22Rv1 (cell line): ENCODE results near the gene RCCD1.
A peak's percentile ranks its signal among the peaks of the same experiment; 100 is the strongest.

ENCODE experiments used
- H3K27ac ChIP-seq: fragments of 450-650 bp; 2 replicates; pipeline ENCODE4 v1.5.1; 2017
- ZFX ChIP-seq: fragments of 450-650 bp; IDR thresholded peaks from 2 replicates; pipeline ENCODE4 v1.6.1; 2017; ENCODE audit warnings: antibody characterized with exemption, borderline replicate concordance
- TF ChIP-seq, protein P1 (sequence below): fragments of 450-650 bp; IDR thresholded peaks from 2 replicates; pipeline ENCODE4 v1.5.1; 2017; ENCODE audit warnings: mild to moderate bottlenecking

The RCCD1 gene

DNA sequence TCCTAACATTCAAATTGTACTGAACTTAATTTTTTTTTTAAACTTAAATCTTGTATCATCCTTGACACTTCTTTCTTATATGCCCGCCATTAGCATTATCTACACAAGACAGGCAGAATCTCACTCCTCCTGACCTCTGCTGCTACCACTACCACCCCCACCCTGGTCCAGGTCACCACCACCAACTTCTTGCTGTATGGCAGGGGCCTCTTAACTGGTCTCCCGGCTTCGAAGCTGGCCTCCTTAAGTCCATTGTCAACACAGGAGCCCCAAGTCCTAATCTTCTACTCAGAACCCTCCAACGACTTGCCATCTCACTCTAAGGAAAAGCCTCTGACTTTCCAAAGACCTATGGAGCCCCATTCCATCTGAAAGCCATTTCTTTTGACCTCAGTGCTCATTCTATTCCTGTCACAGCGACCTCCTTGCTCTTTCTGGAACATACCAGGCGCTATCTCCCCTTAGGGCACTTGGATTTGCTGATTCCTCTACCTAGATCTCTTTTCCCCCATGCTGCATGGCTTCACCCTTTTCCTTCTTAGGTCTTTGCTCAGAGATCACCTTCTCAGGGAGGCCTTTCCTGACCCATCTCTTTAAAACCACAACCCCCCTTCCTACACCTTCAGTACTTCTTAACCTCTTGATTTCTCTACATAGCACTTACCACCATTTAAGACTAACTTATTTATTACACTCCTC, 37.1 kb downstream of the RCCD1 start:
- TF ChIP-seq, protein P1, sequence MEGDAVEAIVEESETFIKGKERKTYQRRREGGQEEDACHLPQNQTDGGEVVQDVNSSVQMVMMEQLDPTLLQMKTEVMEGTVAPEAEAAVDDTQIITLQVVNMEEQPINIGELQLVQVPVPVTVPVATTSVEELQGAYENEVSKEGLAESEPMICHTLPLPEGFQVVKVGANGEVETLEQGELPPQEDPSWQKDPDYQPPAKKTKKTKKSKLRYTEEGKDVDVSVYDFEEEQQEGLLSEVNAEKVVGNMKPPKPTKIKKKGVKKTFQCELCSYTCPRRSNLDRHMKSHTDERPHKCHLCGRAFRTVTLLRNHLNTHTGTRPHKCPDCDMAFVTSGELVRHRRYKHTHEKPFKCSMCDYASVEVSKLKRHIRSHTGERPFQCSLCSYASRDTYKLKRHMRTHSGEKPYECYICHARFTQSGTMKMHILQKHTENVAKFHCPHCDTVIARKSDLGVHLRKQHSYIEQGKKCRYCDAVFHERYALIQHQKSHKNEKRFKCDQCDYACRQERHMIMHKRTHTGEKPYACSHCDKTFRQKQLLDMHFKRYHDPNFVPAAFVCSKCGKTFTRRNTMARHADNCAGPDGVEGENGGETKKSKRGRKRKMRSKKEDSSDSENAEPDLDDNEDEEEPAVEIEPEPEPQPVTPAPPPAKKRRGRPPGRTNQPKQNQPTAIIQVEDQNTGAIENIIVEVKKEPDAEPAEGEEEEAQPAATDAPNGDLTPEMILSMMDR: no peak
- TF ChIP-seq ZFX: no peak
- H3K27ac ChIP-seq: no peak overlapping the region

GRCh38 chr15:90994059-90994416, 39.4 kb downstream of the RCCD1 start:
- H3K27ac ChIP-seq: peak overlapping the region; percentile 92
- TF ChIP-seq, protein P1: no peak
- no peak for TF ChIP-seq ZFX

DNA sequence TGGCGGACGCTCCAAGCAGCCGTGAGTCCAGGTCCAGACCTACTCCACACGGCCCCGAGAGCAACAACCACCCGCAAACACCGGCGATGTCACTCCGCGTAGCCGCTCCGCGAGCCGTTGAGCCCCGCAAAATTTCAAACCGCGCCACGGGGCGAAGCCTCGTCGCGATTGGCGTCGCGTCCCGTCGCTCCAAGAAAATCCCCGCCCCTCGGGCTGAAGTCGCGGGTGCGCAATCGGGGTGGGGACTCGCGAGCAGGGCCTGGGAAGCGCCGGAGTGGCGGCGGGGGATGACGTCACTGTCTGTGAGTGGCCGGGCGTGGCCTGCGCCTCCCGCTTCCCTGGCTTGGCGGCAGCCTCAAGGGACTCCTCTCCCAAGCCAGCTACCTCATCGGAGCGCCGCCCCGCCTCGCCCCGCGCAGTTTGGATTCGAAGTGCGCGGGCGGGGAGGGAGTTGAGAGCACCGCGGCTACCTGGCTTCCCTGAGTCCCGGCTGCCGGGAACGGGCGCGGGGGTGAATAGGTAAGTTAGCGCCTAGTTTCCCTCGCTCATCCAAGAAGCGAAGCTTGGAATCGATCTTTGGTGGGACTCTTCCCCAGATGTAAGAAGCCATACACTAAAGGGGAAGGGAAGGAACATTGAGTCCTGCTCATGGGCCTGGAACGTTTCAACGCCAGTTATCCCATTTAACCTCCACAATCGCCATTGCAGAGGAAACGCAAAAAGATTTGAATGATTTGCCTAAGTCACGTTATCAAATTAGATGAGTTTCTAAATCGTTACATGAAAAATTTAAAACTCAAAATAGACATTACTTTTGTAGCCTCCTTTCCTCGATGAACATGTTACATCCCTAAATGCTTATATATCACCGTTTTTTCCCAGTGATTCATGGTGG, 40.0 kb downstream of the RCCD1 start, which contains the start of gene PRC1:
Gene PRC1 (minus strand): TSS at position 119 of the 895 bp plus-strand sequence. CDS start 118 bp downstream, at position 1.
- peak within 1 kb of the TSS; percentile 92 for H3K27ac ChIP-seq
- TF ChIP-seq ZFX: no peak
- TF ChIP-seq, protein P1: no peak

- TF ChIP-seq, protein P1: no peak
- H3K27ac ChIP-seq: no peak overlapping the region
Observed at GRCh38 chr15:90998737-90999136, 44.1 kb downstream of the RCCD1 start.

- H3K27ac ChIP-seq: no peak overlapping the region
- TF ChIP-seq ZFX: no peak
- TF ChIP-seq, protein P1: no peak
Observed at GRCh38 chr15:91001209-91001608, 46.5 kb downstream of the RCCD1 start.

GRCh38 chr15:91007266-91007665, 52.6 kb downstream of the RCCD1 start:
- TF ChIP-seq, protein P1: no peak
- no peak for TF ChIP-seq ZFX

More at GRCh38 chr15:91007266-91007665, 52.6 kb downstream of the RCCD1 start:
- no peak overlapping the region for H3K27ac ChIP-seq
